ENCODE data around the gene FOXO1.
"Not testable (repeated sequence)": the region's sequence is repeated elsewhere in the genome, so short reads cannot be mapped to it uniquely, and the experiment has no call there.

The FOXO1 gene

DNA sequence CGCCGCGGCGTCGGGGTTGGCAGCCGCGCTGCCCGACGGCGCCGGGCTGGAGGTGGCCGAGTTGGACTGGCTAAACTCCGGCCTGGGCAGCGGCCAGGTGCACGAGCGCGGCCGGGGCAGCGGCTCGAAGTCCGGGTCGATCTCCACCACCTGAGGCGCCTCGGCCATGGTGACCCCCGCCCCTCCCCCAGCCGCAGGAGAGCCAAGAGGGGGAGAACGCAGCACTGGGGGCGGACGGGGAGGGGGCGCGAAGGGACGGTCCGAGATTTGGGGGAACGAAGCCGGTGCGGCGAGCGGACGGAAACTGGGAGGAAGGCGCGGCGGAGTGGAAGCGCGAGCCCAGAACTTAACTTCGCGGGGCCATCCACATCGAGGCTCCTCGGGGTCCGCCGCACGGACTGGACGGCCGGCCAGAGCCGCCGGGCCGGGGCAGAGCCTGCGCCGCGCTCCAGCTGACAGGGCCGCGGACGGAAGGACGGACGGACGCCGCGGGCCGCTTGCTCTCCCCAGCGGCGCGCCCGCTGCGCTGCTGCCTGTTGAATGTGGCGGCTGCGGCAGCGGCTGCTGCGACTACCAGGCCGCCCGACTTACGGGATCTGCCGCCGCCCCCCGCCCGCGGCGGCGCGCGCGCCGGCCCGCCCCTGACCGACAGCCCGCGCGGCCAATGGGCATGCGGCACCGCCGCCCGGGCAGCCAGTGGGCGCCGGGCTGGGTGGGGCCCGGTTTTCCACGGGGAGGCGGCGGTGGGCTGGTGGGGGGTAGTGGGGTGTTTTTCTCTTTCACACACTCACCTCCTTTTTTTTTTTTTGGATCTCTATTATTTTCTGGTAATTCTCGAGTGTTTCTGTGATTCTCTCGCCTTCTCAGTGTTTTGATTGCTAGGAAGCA is at the start of gene FOXO1:
Gene FOXO1, minus strand, starts transcription at position 597 of the 888 bp plus-strand sequence. Its CDS starts 429 bp downstream, at position 168.
- DNase-seq (ENCODE audit: low spot score in 2 of 2) (peak; percentile 89 to 91), ATAC-seq (ENCODE audit: low read depth) (peak; percentile 72)
- H3K27ac Mint-ChIP-seq: peak within 1 kb of the TSS; percentile 95
- peaks cover 21% of the 10 kb centered on the region for H3K4me1 Mint-ChIP-seq
- H3K9me3 Mint-ChIP-seq: no peaks in the 10 kb centered on the region
- H3K27me3 Mint-ChIP-seq: no peaks in the 10 kb centered on the region
- H3K4me3 Mint-ChIP-seq: peak within 1 kb of the TSS; percentile 97
- H3K36me3 Mint-ChIP-seq: peaks cover 2% of the 10 kb centered on the region

DNA sequence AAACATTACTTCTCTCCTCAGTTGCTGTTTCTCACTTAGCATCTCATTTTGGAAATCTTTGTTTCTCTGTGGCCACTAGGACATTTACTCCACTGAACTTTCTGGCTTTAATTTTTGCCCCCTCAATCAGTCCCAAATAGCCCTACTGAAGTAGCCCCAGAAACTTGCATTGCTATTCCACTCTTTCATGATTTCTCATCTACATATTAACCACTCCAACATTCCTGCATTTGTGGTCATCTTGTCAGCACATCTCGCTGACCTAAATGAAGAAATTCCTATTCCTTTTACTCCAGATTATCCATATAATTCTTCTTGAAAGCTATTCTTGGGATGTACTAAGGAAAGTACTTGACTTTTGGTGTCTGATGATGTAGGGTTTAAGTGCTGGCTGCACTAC is 48.0 kb upstream of the FOXO1 start:
- not testable (repeated sequence) for ATAC-seq (ENCODE audit: low read depth); H3K27ac Mint-ChIP-seq; H3K4me1 Mint-ChIP-seq; H3K27me3 Mint-ChIP-seq; H3K9me3 Mint-ChIP-seq; DNase-seq (ENCODE audit: low spot score in 2 of 2); H3K4me3 Mint-ChIP-seq
- H3K36me3 Mint-ChIP-seq: peaks cover 38% of the 10 kb centered on the region

DNA sequence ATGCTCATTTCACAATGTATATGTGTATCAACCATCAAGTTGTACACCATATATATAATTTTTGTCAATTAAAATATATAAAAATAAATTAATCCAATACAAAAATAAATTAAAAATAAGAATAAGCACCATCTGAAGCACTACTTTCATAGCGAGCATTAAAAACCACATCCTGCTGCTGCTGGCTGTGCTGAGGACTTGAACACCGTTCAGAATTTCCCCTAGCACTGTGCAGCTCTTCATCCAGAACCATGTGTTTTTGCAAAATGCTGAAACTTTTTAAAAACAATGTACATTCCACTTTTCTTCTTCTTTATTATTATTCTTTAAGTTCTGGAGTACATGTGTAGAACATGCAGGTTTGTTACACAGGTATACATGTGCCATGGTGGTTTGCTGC is 40.0 kb upstream of the FOXO1 start:
- H3K9me3 Mint-ChIP-seq: peaks cover 26% of the 10 kb centered on the region
- H3K27ac Mint-ChIP-seq: no peak overlapping the region
- H3K4me1 Mint-ChIP-seq: no peaks in the 10 kb centered on the region
- DNase-seq (ENCODE audit: low spot score in 2 of 2) (no peak), ATAC-seq (ENCODE audit: low read depth) (no peak)
- peaks cover 11% of the 10 kb centered on the region for H3K36me3 Mint-ChIP-seq
- H3K4me3 Mint-ChIP-seq: no peak overlapping the region
- no peaks in the 10 kb centered on the region for H3K27me3 Mint-ChIP-seq

DNA sequence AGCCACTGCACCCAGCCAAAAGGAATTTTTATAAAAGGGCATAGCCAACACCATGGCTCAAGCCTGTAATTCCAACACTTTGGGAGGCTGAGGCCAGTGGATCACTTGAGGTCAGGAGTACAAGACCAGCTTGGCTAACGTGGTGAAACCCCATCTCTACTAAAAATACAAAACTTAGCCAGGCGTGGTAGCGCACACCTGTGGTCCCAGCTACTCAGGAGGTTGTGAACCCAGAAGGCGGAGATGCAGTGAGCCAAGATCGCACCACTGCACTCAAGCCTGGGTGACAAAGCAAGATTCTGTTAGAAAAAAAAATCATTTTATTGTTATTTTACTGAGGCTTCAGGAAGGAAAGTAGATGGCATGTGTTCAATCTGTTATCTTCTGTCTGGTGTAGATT is 31.3 kb upstream of the FOXO1 start:
- ATAC-seq (ENCODE audit: low read depth) (peak; percentile 59), DNase-seq (ENCODE audit: low spot score in 2 of 2) (no peak)
- peaks cover 16% of the 10 kb centered on the region for H3K4me1 Mint-ChIP-seq
- no peak overlapping the region for H3K4me3 Mint-ChIP-seq
- peaks cover 6% of the 10 kb centered on the region for H3K36me3 Mint-ChIP-seq
- H3K27me3 Mint-ChIP-seq: peaks cover 6% of the 10 kb centered on the region
- no peak overlapping the region for H3K27ac Mint-ChIP-seq
- peaks cover 4% of the 10 kb centered on the region for H3K9me3 Mint-ChIP-seq

DNA sequence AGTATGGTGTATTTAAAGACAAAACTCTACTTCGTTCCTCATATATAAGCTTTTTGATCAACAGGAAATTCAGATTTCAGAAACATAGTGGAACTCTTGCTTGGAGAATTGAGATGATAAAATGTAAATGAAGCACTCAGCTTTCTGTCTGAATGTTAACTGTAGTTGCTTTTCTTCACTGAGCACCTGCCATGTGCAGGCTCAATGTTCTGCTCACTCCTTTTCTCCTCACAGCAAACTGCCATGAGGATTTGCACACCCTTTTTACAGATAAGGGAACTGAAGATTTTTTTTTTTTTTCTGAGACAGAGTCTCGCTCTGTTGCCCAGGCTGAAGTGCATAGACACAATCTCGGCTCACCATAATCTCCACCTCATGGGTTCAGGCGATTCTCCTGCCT is 28.0 kb upstream of the FOXO1 start:
- Mint-ChIP-seq H3K27me3 (peaks cover 6% of the 10 kb centered on the region), H3K27ac (no peak overlapping the region), H3K4me1 (peaks cover 16% of the 10 kb centered on the region), H3K4me3 (no peak overlapping the region), H3K9me3 (peaks cover 4% of the 10 kb centered on the region), H3K36me3 (peaks cover 6% of the 10 kb centered on the region)
- DNase-seq (ENCODE audit: low spot score in 2 of 2) (no peak), ATAC-seq (ENCODE audit: low read depth) (peak; percentile 48)

DNA sequence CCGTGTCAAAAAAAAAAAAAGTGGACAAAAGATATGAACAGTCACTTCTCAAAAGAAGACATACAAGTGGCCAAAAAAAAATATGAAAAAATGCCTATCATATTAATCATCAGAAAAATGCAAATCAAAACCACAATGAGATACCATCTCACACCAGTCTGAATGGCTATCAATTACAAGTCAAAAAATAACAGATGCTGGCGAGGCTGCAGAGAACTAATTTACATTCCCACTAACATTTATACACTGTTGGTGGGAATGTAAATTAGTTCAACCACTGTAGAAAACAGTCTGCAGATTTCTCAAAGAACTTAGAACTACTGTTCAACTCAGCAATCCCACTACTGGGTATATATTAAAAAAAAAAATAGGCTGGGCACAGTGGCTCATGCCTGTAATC is 26.5 kb upstream of the FOXO1 start:
- Mint-ChIP-seq H3K36me3 (peaks cover 2% of the 10 kb centered on the region), H3K27me3 (peaks cover 2% of the 10 kb centered on the region), H3K4me3 (no peak overlapping the region), H3K9me3 (peaks cover 2% of the 10 kb centered on the region), H3K27ac (no peak overlapping the region), H3K4me1 (peaks cover 10% of the 10 kb centered on the region)
- ATAC-seq (ENCODE audit: low read depth) (no peak), DNase-seq (ENCODE audit: low spot score in 2 of 2) (no peak)

DNA sequence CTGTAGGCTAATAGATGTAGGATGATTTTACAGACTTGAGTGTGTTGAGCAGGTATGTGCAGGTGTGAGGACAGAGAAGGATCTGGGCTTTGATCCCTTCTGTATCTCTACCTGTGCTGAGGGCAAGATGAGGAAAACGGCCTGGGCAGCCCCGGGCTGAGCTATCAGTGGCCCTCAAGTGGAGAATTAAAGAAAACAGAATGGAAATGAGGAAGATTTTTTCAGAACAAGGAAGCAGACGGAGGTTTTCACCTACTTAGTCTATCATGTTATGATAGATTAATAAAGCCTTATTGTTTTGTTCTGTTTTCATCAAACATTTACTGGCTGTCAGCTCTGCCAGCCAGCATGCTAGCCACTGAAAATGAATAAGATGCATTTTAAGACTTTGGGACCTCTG is 22.3 kb upstream of the FOXO1 start:
- ATAC-seq (ENCODE audit: low read depth): no peak
- no peaks in the 10 kb centered on the region for H3K36me3 Mint-ChIP-seq
- no peaks in the 10 kb centered on the region for H3K4me1 Mint-ChIP-seq
- DNase-seq (ENCODE audit: low spot score in 2 of 2): no peak
- H3K27ac Mint-ChIP-seq: no peak overlapping the region
- no peaks in the 10 kb centered on the region for H3K27me3 Mint-ChIP-seq
- H3K9me3 Mint-ChIP-seq: no peaks in the 10 kb centered on the region
- no peak overlapping the region for H3K4me3 Mint-ChIP-seq

DNA sequence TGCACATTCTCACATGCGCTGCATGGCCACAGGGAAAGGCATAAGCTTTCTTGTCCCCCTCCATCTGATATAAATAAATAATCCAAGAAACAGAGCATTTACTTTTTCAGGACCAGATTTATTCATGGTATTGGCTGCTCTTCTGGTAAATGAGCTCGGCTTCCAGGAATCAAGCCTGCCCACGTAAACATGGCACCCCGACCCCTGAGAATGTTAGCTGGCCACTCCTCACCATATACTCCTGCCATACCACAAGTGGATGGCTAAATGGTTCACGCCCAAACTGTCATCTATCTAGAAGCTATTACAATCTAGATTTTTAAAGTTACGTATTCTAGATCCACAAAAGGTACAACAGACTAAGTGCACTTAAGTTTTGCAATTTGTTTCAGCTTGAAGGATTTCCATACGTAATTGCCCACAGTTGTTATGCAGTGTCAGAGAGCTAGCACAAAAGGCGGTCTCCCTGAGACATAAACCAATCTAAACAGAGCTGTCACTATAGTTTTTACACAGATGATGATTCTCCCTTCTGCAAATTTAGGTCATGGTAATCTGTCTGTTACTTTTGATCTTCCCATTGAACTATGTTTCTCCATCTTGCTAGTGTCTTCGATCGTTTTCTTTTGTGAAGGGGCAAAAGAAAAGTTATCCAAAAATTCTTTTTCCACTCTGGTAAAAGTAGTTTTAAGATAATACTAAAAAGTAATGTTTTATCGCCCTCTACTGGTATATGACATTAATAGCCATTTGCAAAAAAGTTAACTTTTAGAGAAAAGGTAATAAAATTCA is 16.2 kb upstream of the FOXO1 start:
- H3K4me1 Mint-ChIP-seq: peaks cover 6% of the 10 kb centered on the region
- no peaks in the 10 kb centered on the region for H3K36me3 Mint-ChIP-seq
- H3K9me3 Mint-ChIP-seq: no peaks in the 10 kb centered on the region
- H3K27ac Mint-ChIP-seq: no peak overlapping the region
- no peaks in the 10 kb centered on the region for H3K27me3 Mint-ChIP-seq
- peak in 1 of 2 donors; percentile 19 for DNase-seq (ENCODE audit: low spot score in 2 of 2)
- no peak overlapping the region for H3K4me3 Mint-ChIP-seq
- peak; percentile 24 for ATAC-seq (ENCODE audit: low read depth)

DNA sequence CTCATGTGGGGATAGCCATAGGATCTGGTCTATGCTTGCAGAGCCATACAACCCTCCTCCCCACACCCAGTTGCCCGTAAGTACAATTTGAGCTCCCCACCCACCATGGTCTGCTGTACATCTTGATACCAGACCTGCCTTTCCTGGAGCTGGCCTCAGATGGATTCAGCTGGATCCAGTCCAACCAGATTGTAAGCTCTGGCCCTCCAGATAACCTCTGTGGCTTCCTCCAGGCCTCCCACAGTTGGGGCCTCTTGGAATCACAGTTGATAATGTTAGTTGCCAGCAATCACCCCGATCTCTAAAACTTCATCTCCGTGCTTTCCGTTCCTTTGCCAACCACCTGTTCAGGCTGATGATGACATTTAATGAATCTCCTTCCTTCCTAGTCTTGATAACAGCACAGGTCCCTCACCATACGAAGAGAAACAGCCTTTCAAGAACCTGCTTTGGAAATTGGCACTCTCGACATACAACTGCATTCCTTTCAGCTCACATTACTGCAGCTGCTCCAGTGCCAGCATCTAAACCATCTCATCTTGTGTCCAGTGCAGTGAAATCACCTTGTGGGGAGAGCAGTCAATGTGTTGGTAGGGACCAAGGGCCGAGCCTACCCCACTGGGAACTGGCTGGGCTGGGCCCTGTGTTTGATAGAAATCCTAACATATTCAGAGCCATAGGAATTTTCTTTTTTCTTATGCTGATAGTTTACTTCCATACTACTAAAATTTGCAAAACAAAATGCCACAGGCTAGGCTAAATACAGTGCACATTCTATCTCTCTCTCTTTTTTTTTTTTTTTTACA is 15.1 kb upstream of the FOXO1 start:
- no peak overlapping the region for H3K4me3 Mint-ChIP-seq
- no peaks in the 10 kb centered on the region for H3K36me3 Mint-ChIP-seq
- H3K9me3 Mint-ChIP-seq: no peaks in the 10 kb centered on the region
- peaks cover 6% of the 10 kb centered on the region for H3K4me1 Mint-ChIP-seq
- ATAC-seq (ENCODE audit: low read depth) (no peak), DNase-seq (ENCODE audit: low spot score in 2 of 2) (no peak)
- no peak overlapping the region for H3K27ac Mint-ChIP-seq
- no peaks in the 10 kb centered on the region for H3K27me3 Mint-ChIP-seq

DNA sequence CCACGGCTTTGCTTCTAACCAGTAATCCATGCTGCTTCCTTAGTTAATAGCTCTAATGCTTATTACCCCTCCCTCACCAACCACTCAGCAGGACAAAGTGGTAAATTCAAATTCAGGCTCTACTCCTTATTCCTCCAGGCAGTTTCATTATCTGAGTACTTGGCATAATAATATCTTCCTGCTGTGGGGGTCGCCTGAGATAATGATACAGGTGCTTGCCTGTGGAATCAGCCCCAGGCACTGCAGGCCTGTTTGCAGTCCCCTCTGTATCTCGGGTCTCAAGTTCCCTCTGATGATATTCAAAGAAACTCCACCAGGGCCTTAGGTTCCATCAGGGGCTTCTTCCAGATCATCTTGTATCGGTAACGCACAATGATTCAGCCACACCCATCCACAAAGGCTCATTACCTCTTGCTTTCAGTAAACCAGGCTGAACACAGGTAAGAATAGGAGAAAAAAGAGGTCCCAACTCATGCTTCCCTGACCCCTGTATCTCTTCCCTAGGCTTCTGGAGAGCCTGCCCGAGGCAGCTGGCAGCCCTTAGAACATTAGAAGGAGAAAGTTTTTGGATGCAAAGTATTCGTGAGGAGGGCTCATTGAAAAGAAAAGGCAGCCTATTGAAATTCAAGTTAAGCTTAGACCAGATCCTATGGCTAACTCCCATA is 14.3 kb upstream of the FOXO1 start:
- Mint-ChIP-seq H3K4me1 (peaks cover 6% of the 10 kb centered on the region), H3K9me3 (no peaks in the 10 kb centered on the region), H3K36me3 (no peaks in the 10 kb centered on the region), H3K27ac (no peak overlapping the region), H3K4me3 (no peak overlapping the region), H3K27me3 (no peaks in the 10 kb centered on the region)
- DNase-seq (ENCODE audit: low spot score in 2 of 2): no peak
- ATAC-seq (ENCODE audit: low read depth): no peak

DNA sequence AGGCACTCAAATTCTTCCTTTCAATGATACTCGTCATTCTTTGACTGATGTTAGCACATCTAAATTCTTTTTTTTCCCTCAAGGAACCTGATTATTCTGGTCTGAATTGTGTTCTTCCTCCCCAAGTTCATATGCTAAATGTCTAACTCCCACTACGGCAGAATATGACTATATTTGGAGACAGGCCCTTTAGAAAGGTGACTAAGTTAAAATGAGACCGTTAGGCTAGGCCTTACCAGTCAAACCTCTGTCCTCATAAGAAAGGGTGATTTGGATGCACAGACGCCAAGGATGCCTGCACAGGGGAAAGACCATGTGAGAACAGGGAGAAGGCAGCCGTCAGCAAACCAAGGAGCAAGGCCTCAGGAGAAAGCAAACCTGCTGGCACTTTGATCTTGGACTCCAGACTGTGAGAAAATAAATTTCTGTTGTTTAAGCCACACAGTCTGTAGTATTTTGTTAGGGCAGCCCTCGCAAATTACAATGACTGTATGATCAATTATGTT is 13.1 kb upstream of the FOXO1 start:
- H3K27me3 Mint-ChIP-seq: no peaks in the 10 kb centered on the region
- no peak overlapping the region for H3K27ac Mint-ChIP-seq
- no peak overlapping the region for H3K4me3 Mint-ChIP-seq
- H3K36me3 Mint-ChIP-seq: no peaks in the 10 kb centered on the region
- DNase-seq (ENCODE audit: low spot score in 2 of 2) (no peak), ATAC-seq (ENCODE audit: low read depth) (no peak)
- no peaks in the 10 kb centered on the region for H3K9me3 Mint-ChIP-seq
- H3K4me1 Mint-ChIP-seq: peaks cover 6% of the 10 kb centered on the region

DNA sequence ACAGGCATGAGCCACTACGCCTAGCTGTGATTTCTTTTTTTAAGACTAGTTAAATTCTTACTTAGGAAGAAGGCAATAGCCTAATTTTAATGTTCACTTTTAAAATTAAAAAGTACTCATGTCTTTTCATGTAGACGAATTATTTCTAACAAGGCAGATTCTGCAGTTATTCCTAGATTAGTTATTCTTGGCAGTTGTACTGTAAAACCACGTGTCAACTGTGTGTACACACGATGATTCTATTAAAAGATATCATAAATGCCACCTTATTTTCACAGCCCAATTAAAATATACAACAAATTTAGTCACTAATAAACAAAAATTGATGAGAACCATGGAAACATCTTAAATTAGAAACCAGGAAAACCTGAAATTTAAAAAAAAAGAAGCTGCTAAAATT is 10.6 kb upstream of the FOXO1 start:
- no peak overlapping the region for H3K4me3 Mint-ChIP-seq
- DNase-seq (ENCODE audit: low spot score in 2 of 2): no peak
- no peaks in the 10 kb centered on the region for H3K27me3 Mint-ChIP-seq
- no peaks in the 10 kb centered on the region for H3K36me3 Mint-ChIP-seq
- no peak for ATAC-seq (ENCODE audit: low read depth)
- H3K4me1 Mint-ChIP-seq: peaks cover 9% of the 10 kb centered on the region
- H3K27ac Mint-ChIP-seq: no peak overlapping the region
- no peaks in the 10 kb centered on the region for H3K9me3 Mint-ChIP-seq

DNA sequence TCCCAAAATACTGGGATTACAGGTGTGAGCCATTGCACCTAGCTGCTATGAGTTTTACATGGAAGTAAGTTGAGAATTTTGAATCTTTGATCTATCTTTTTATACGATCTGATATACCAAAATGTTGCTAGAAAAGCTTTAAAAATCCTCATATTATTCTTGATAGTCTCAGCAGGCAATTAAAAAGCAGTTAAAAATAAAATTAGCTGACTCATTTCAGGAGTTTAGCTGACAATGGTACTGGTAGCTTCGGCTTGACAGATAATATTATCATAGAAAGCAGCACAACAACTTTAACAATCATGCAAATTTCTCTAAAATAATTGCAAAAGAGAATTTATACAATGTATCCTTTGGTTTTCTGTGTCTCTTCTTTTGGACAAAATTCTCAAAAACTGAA is 9.6 kb upstream of the FOXO1 start:
- Mint-ChIP-seq H3K4me1 (peaks cover 9% of the 10 kb centered on the region), H3K27me3 (no peaks in the 10 kb centered on the region), H3K4me3 (no peak overlapping the region), H3K9me3 (no peaks in the 10 kb centered on the region), H3K36me3 (no peaks in the 10 kb centered on the region), H3K27ac (no peak overlapping the region)
- DNase-seq (ENCODE audit: low spot score in 2 of 2) (no peak), ATAC-seq (ENCODE audit: low read depth) (no peak)

Data from memory B cell (primary cell).